ENCODE results near the gene VGLL4. TPM values are rescaled to one million over a fixed set of nuclear protein-coding genes. Genes with fewer than 3 reads are reported as not detected.

Gene VGLL4
- total RNA-seq, 1 donor: 94.2 TPM

- TF ChIP-seq CTCF (IDR thresholded peaks at IDR 0.05; ENCODE audit: insufficient read depth, low read length): no peak
- no peak overlapping the region for H3K4me3 ChIP-seq (ENCODE audit: low read depth, low read length)
- DNase-seq (ENCODE audit: low read depth): no peak
These were observed 27.2 kb downstream of the VGLL4 start for GRCh38 chr3:11616551-11616950.

DNA sequence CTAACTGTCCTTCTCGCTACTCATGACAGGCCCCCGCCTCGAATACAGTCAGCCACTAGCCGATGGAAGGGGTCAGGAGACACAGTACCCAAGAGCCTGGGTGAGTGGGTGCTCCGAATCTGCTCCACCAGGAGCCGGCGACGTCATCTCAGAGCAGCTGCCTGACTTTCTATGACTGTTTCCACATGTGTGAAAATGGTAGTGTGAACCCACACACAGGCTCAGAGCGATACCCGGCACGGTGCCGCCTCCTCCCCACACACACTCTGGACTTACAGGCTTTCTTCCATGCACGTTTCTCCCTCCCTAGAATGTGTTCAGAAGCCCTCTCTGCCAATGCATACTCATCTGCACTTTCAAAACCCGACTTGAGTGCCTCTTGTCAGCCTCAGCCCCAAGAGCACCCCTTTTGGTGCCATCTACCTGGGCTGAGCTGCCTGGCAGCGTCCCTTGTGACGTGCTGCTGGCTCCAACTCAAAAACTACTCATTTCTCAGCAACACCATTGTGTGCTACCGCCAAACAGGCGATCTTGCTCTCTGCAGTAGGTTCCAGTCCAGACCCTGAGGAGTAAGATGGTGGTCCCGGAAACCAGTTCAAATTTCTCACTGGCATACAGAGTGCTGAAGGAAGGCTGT is 29.7 kb downstream of the VGLL4 start:
- no peak for TF ChIP-seq CTCF (IDR thresholded peaks at IDR 0.05; ENCODE audit: insufficient read depth, low read length)
- DNase-seq (ENCODE audit: low read depth): no peak
- H3K4me3 ChIP-seq (ENCODE audit: low read depth, low read length): no peak overlapping the region

DNA sequence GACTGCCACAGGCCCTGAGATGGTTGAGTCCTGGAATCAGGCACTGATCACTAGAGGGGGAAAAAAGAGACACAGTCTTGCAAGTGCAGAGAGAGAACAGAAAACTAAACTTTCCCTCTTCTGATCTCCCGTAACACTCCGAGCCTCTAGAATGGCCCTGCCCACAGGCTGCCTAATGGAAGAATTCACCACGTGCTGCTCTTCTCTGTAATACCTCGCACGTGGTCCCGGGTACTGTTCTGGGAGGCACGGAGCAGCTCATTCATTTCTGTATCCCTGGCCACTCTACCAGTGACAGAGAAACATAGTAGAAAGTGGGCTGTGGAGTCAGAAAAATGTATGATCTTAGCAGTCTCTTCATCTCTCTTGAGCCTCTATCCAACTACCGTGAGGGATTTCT is 30.4 kb downstream of the VGLL4 start:
- DNase-seq (ENCODE audit: low read depth): no peak
- H3K4me3 ChIP-seq (ENCODE audit: low read depth, low read length): no peak overlapping the region
- TF ChIP-seq CTCF (IDR thresholded peaks at IDR 0.05; ENCODE audit: insufficient read depth, low read length): no peak

GRCh38 chr3:11612515-11613188 is 31.1 kb downstream of the VGLL4 start:
- no peak for TF ChIP-seq CTCF (IDR thresholded peaks at IDR 0.05; ENCODE audit: insufficient read depth, low read length)
- no peak for DNase-seq (ENCODE audit: low read depth)
- H3K4me3 ChIP-seq (ENCODE audit: low read depth, low read length): no peak overlapping the region

- no peak for DNase-seq (ENCODE audit: low read depth)
- H3K4me3 ChIP-seq (ENCODE audit: low read depth, low read length): no peak overlapping the region
- no peak for TF ChIP-seq CTCF (IDR thresholded peaks at IDR 0.05; ENCODE audit: insufficient read depth, low read length)
These were observed 32.3 kb downstream of the VGLL4 start for GRCh38 chr3:11611341-11611799.

DNA sequence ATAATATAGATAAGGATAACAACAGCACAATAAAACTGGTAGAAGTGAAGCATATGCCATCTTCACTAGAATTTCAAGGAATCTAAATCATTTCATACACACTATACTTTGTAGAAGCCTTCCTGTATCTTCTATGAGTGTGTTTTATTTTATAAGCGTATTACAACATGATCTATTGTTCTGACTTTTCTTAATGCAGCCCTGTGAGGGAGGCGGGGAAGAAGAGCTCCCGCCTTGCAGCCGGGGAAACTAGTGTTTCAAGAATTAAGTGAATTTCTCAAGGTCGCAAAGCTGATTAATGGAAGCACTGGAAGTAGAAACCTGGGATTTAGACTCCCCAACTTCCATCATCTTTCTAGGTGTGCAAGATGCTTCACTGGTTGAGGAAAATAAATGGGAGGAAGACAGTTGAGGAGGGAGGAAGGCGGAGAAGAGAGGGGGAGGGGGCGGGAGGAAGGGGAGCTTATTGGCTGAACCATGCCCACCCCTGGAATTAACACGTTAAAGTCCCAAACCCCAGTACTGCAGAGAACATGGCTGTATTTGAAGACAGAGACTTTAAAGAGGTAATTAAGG is 32.9 kb downstream of the VGLL4 start:
- DNase-seq (ENCODE audit: low read depth): no peak
- no peak overlapping the region for H3K4me3 ChIP-seq (ENCODE audit: low read depth, low read length)
- TF ChIP-seq CTCF (IDR thresholded peaks at IDR 0.05; ENCODE audit: insufficient read depth, low read length): no peak
